ENCODE measurements around the gene HTR4.

Gene HTR4

GRCh38 chr5:148606296-148606695 lies 48.0 kb downstream of the HTR4 start:
- DNase-seq = no peak

GRCh38 chr5:148599187-148599586 lies 55.1 kb downstream of the HTR4 start:
- no peak for DNase-seq

- DNase-seq = no peak
These were observed 58.6 kb downstream of the HTR4 start for GRCh38 chr5:148595697-148596096.

GRCh38 chr5:148586796-148587195 lies 67.5 kb downstream of the HTR4 start:
- no peak for DNase-seq

GRCh38 chr5:148585988-148586387 lies 68.3 kb downstream of the HTR4 start:
- DNase-seq = no peak

GRCh38 chr5:148584103-148584502 lies 70.2 kb downstream of the HTR4 start:
- DNase-seq = no peak

- no peak for DNase-seq
These were observed 70.8 kb downstream of the HTR4 start for GRCh38 chr5:148583421-148583965.

- no peak for DNase-seq
These were observed 80.2 kb downstream of the HTR4 start for GRCh38 chr5:148574167-148574566.

GRCh38 chr5:148573374-148573773 lies 81.0 kb downstream of the HTR4 start:
- DNase-seq = no peak

- no peak for DNase-seq
These were observed 84.4 kb downstream of the HTR4 start for GRCh38 chr5:148569948-148570347.

- DNase-seq = no peak
These were observed 89.2 kb downstream of the HTR4 start for GRCh38 chr5:148565148-148565547.

- DNase-seq = no peak
These were observed 91.3 kb downstream of the HTR4 start for GRCh38 chr5:148563021-148563420.

- DNase-seq = no peak
These were observed 92.5 kb downstream of the HTR4 start for GRCh38 chr5:148561801-148562311.

GRCh38 chr5:148559461-148559860 lies 94.9 kb downstream of the HTR4 start:
- no peak for DNase-seq

GRCh38 chr5:148558892-148559291 lies 95.4 kb downstream of the HTR4 start:
- no peak for DNase-seq

- no peak for DNase-seq
These were observed 97.5 kb downstream of the HTR4 start for GRCh38 chr5:148556835-148557234.

GRCh38 chr5:148554621-148555020 lies 99.7 kb downstream of the HTR4 start:
- no peak for DNase-seq

GRCh38 chr5:148543727-148544126 lies 110.6 kb downstream of the HTR4 start:
- DNase-seq = no peak

- DNase-seq = no peak
These were observed 111.5 kb downstream of the HTR4 start for GRCh38 chr5:148542812-148543211.

GRCh38 chr5:148541054-148541835 lies 113.1 kb downstream of the HTR4 start:
- no peak for DNase-seq

- DNase-seq = no peak
These were observed 113.7 kb downstream of the HTR4 start for GRCh38 chr5:148540647-148541046.

GRCh38 chr5:148539851-148540250 lies 114.5 kb downstream of the HTR4 start:
- no peak for DNase-seq

- DNase-seq = no peak
These were observed 119.1 kb downstream of the HTR4 start for GRCh38 chr5:148535190-148535589.

GRCh38 chr5:148532969-148533670 lies 121.2 kb downstream of the HTR4 start:
- no peak for DNase-seq
